KMS-11 (cell line): ENCODE results near the gene RAB33B.

Experiments
- H2AFZ ChIP-seq: fragments of 200-600 bp; sonication (generic); 2 replicates; pipeline ENCODE4 v1.6.1; 2016; ENCODE audit warnings: antibody characterized with exemption, mixed run types, low read depth
- H3K27ac ChIP-seq: fragments of 200-600 bp; sonication (generic); 2 replicates; pipeline ENCODE4 v1.6.1; 2016; ENCODE audit warnings: mild to moderate bottlenecking, mixed run types
- H3K27me3 ChIP-seq: fragments of 200-600 bp; sonication (generic); 2 replicates; pipeline ENCODE4 v1.6.1; 2017; ENCODE audit warnings: mild to moderate bottlenecking, low read depth, mixed run types, moderate library complexity; ENCODE audit not compliant: insufficient read depth
- H3K36me3 ChIP-seq: fragments of 200-600 bp; sonication (generic); 2 replicates; pipeline ENCODE4 v1.6.1; 2017; ENCODE audit warnings: mild to moderate bottlenecking, mixed run types; ENCODE audit not compliant: insufficient read depth
- H3K4me1 ChIP-seq: fragments of 200-600 bp; sonication (generic); 2 replicates; pipeline ENCODE4 v1.6.1; 2016; ENCODE audit warnings: mild to moderate bottlenecking, low read depth, mixed run types; ENCODE audit not compliant: poor library complexity, severe bottlenecking
- H3K4me2 ChIP-seq: fragments of 200-600 bp; sonication (generic); 2 replicates; pipeline ENCODE4 v1.7.0; 2016; ENCODE audit warnings: mild to moderate bottlenecking, mixed run types
- H3K4me3 ChIP-seq: fragments of 200-600 bp; sonication (generic); IDR thresholded peaks from 2 replicates; pipeline ENCODE4 v1.6.1; 2017; ENCODE audit warnings: low read depth, low read length, mixed read lengths; ENCODE audit not compliant: insufficient read depth
- H3K79me2 ChIP-seq: fragments of 200-600 bp; sonication (generic); 2 replicates; pipeline ENCODE4 v1.6.1; 2016; ENCODE audit warnings: low read depth, mixed run types; ENCODE audit not compliant: insufficient read depth
- H3K9ac ChIP-seq: fragments of 200-600 bp; sonication (generic); 2 replicates; pipeline ENCODE4 v1.6.1; 2016; ENCODE audit warnings: mild to moderate bottlenecking, mixed run types
- H4K20me1 ChIP-seq: fragments of 200-600 bp; sonication (generic); 2 replicates; pipeline ENCODE4 v1.6.1; 2016; ENCODE audit warnings: mild to moderate bottlenecking, mixed run types; ENCODE audit not compliant: insufficient read depth
- TF ChIP-seq, protein P1 (sequence below): fragments of 200-600 bp; sonication (generic); conservative IDR thresholded peaks from 2 replicates; pipeline ENCODE4 v1.6.1; 2017; ENCODE audit warnings: low read depth, mild to moderate bottlenecking, antibody characterized with exemption, low read length, moderate library complexity, mixed read lengths

RAB33B gene

DNA sequence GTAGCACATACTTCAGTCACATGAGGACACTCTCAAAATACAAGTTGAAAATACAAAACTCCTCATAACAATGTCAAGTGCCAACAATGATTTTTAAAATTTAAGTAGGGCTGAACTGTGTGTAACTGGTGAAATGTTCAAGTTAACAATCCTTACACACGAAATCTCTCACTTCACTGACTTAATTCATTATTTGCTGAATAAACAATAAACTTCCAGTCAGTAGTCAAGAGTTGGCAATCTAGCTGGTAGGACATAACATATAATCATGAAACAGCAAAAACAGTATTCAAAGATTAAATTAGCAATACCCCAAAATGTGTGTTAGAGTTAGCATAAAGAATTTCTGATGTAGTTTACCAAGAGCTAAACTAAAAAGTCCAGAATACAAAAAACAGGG, 1.9 kb upstream of the RAB33B start:
- H3K4me3 ChIP-seq, result no peak overlapping the region
- peaks cover 39% of the 10 kb centered on the region for H3K4me1 ChIP-seq
- no peak overlapping the region for H2AFZ ChIP-seq
- peak overlapping the region; percentile 85; the same call in 1 of the 2 replicates for H3K9ac ChIP-seq
- no peaks in the 10 kb centered on the region for H3K27me3 ChIP-seq
- peaks cover 34% of the 10 kb centered on the region; the same call in 1 of the 2 replicates for H3K79me2 ChIP-seq
- H3K36me3 ChIP-seq, result no peaks in the 10 kb centered on the region
- peak overlapping the region; percentile 50 for H3K4me2 ChIP-seq
- TF ChIP-seq, protein P1, sequence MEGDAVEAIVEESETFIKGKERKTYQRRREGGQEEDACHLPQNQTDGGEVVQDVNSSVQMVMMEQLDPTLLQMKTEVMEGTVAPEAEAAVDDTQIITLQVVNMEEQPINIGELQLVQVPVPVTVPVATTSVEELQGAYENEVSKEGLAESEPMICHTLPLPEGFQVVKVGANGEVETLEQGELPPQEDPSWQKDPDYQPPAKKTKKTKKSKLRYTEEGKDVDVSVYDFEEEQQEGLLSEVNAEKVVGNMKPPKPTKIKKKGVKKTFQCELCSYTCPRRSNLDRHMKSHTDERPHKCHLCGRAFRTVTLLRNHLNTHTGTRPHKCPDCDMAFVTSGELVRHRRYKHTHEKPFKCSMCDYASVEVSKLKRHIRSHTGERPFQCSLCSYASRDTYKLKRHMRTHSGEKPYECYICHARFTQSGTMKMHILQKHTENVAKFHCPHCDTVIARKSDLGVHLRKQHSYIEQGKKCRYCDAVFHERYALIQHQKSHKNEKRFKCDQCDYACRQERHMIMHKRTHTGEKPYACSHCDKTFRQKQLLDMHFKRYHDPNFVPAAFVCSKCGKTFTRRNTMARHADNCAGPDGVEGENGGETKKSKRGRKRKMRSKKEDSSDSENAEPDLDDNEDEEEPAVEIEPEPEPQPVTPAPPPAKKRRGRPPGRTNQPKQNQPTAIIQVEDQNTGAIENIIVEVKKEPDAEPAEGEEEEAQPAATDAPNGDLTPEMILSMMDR, result no peak
- H3K27ac ChIP-seq, result peak overlapping the region; percentile 93; the same call in 1 of the 2 replicates
- no peaks in the 10 kb centered on the region for H4K20me1 ChIP-seq

DNA sequence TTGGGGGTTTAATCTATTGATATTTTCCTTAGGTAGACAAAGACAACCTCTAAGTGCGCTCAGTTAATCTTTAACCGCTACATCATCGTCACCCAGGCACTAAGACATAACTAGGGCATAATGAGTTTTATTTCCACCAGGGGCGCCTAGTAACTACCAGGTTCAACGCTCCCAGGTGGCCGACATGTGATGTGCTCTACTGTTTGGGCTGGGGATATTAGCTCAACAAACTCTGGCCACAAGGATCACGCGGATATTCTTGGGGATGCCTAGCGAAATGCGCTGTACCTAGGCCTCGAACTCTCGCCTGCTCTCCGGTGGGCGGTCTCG, 915 bp upstream of the RAB33B start:
- peak overlapping the region; percentile 85 for H3K9ac ChIP-seq
- no peaks in the 10 kb centered on the region for H4K20me1 ChIP-seq
- no peaks in the 10 kb centered on the region for H3K36me3 ChIP-seq
- no peak overlapping the region for H3K4me3 ChIP-seq
- H2AFZ ChIP-seq, result peak overlapping the region; percentile 83
- H3K4me1 ChIP-seq, result peaks cover 49% of the 10 kb centered on the region
- TF ChIP-seq, protein P1, result peak; percentile 74
- H3K79me2 ChIP-seq, result peaks cover 40% of the 10 kb centered on the region; the same call in 1 of the 2 replicates
- peak overlapping the region; percentile 50 for H3K4me2 ChIP-seq
- peak overlapping the region; percentile 93 for H3K27ac ChIP-seq
- H3K27me3 ChIP-seq, result no peaks in the 10 kb centered on the region

DNA sequence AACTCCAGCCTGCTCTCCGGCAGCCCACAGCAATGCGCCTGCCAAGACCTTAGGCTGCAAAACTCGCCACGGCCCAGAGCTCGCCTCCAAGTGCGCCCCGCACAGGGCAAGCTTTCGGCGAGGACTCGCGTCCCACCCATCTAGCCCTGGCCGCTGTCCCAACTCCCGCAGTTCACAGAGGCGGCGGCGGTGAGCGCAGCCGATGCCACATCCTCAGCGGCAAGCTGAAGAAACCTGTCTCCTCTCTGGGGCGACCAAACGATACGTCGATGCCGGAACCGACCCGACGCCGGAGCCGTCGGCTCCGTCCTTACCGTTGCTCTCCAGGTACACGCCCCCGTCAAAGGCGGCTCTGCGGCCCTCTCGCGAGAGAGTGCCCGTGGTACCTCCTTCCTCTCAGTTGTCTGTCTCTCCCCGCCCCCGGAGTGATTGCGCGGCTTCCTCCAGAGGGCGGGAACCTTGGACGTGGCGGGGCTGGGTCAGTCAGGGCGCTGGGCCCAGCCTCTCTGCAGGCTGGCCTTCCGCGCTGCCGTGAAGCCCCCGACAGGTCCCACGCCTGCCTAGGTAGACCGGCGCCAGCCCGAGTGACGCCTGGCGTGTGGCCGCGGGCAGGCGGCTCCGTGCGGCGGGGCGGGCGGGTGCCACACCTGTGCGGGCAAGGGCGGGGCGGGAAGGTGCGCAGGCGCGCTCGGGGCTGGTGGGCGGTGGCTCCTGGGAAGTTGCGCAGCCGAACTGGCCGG, 380 bp upstream of the RAB33B start:
- H3K4me2 ChIP-seq, result peak overlapping the region; percentile 50
- H3K9ac ChIP-seq, result peak overlapping the region; percentile 85
- H3K79me2 ChIP-seq, result peaks cover 46% of the 10 kb centered on the region; the same call in 1 of the 2 replicates
- H3K4me1 ChIP-seq, result peaks cover 53% of the 10 kb centered on the region
- no peaks in the 10 kb centered on the region for H3K27me3 ChIP-seq
- H2AFZ ChIP-seq, result peak overlapping the region; percentile 83
- TF ChIP-seq, protein P1, result peak; percentile 31; the same call in 1 of the 2 replicates
- peak overlapping the region; percentile 93 for H3K27ac ChIP-seq
- H3K36me3 ChIP-seq, result no peaks in the 10 kb centered on the region
- H4K20me1 ChIP-seq, result no peaks in the 10 kb centered on the region
- peak overlapping the region; percentile 38 for H3K4me3 ChIP-seq

DNA sequence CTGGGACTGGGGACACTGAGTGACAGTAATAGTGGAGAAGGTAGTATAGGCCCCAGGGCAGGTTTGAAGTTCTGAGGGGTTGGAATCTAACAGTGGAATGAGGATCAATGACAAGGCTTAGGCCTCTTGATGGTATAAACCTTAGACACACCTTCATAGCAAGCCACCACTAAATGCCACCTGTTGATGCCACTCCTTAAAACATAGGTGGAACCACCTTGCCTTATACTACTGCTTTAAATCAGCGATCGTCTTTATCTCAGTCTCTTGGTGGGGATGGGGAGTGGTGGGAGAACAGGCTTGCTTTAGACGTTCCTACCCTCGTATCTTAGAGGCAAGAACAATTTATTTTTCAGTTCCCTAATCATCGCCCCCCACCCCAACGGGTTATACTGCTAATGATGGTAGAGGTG, 1.2 kb downstream of the RAB33B start:
- H3K4me1 ChIP-seq, result peaks cover 58% of the 10 kb centered on the region
- TF ChIP-seq, protein P1, result no peak
- H3K79me2 ChIP-seq, result peaks cover 58% of the 10 kb centered on the region; the same call in 1 of the 2 replicates
- H3K9ac ChIP-seq, result peak overlapping the region; percentile 85; the same call in 1 of the 2 replicates
- H3K4me3 ChIP-seq, result no peak overlapping the region
- no peaks in the 10 kb centered on the region for H3K27me3 ChIP-seq
- no peaks in the 10 kb centered on the region for H3K36me3 ChIP-seq
- H3K27ac ChIP-seq, result no peak overlapping the region
- H2AFZ ChIP-seq, result no peak overlapping the region
- peak overlapping the region; percentile 66 for H3K4me2 ChIP-seq
- H4K20me1 ChIP-seq, result no peaks in the 10 kb centered on the region
